HTR-8/SVneo (cell line): Measurements from ENCODE around the gene GOT1.

Experiments used
- DNase-seq: peaks from one replicate; pipeline ENCODE4 v3.0.0; 2011; ENCODE audit warnings: low spot score, mixed read lengths; ENCODE audit not compliant: insufficient read length
- FAIRE-seq: peaks from 2 replicates; lab custom pipeline; 2011; peaks lifted over from hg19 to GRCh38; lab: Jason Lieb, UNC

Gene GOT1

DNA sequence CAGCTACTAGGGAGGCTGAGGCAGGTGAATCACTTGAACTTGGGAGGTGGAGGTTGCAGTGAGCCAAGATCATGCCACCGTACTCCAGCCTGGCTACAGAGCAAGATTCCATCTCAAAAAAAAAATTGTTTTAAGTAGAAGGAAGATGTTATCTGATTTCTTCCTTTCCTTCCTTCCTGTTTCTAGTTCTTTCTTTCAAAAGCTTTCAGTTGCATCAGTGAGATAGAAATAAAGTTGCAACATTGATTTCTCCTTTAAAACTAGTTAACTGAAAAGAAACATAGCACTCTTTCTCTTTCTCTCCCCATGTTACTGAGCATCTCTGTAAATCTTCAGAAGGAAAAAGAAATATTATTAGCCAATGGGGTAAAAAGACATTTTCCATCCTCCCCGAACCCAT, 63.8 kb downstream of the GOT1 start:
- FAIRE-seq (no peak), DNase-seq (no peak)

DNA sequence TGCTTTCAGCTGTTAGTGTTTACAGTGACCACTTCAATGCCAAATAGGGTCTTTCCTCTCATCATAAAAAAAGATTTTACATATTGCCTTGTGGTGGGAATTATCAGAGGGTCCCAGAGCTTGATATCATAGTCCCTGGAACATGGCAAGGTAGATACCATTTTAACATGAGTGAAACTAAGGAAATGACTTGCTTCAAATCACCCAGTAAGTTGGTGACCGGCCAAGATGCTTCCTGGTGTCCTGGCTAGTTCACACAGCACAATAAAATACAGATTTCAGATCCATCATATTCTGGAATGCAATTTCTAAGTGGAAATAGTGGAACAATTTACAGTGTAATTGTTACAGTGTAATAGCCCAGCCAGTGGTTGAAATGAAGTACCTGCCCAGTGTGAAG, 64.7 kb downstream of the GOT1 start:
- DNase-seq (no peak), FAIRE-seq (no peak)

DNA sequence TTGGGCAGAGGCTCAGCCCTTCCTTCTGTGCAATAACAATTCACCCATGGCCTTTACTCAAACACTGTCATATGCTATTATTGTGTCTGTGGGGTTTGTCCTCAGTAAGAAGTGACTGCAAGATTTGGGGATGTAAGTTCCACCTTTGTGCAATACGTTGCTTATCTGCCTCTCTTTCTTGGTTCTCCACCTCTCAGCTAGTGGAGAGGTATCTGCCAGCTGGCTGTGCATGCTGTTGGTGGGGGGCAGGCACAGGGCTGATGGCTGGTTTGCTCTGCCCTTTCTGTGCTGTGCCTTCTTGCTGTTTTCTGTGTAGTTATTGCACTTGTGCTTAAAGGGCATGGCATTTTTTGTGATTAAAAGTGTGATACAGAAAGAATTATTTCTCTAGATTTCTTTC, 65.1 kb downstream of the GOT1 start:
- FAIRE-seq, result no peak

DNA sequence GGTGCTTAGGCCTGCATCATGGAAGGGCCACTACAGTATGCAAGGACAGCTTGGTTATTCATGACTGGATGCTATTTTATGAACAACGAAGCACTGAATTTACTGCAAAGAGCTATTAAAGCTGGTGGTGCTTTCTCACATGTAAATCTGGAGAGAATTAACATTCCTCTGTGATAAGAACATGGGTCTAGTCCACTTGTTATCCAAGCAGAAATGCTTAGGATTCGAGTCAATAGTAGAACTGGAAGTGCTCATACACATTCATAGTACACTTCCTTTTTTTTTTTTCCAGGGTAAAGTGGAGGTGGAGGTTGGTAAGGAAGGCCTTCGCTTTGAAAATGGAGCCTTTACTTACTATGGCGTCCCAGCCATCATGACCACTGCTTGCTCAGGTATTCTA, 66.3 kb downstream of the GOT1 start:
- FAIRE-seq, result no peak
- DNase-seq, result no peak

More for the DNA sequence above, 65.1 kb downstream of the GOT1 start:
- DNase-seq, result no peak

DNA sequence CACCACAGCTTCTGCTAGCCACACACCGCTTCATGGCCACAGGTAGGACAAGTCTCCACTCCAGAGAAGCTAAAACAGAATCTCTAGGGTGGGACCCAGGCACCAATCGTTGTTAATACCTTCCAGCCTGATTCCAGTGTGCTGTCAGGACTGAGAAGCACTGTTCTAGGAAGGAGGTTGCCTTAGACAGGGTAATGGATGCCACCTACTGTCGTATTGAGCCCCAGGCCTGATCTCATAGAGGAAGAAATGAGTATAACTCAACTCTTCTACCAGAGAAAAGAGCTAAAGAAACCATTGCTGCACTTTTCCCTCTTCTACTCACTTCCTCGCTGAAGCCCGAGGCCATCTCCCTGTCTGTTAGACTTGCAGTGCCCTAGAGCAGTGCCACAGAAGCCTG, 69.5 kb downstream of the GOT1 start:
- DNase-seq (no peak), FAIRE-seq (no peak)

DNA sequence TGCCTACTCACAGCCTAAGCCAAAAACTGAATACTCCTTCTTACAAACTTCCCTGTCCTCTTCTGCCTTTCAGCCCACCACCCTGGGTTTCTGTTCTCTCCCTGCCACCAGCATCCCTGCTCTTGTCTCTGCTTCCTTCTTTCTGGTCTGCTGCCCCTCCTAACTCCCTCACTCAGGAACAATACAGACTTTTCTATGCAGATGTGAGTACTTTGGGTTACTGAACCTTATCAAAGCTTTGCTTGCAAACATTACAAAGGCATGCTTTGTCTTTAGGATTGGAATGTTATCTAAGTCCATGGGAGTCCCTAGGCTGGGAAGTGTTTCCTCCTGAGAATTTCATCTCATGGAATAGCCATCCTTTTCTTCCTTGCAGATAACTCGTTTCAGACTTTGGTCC, 72.3 kb downstream of the GOT1 start:
- FAIRE-seq, result no peak

DNA sequence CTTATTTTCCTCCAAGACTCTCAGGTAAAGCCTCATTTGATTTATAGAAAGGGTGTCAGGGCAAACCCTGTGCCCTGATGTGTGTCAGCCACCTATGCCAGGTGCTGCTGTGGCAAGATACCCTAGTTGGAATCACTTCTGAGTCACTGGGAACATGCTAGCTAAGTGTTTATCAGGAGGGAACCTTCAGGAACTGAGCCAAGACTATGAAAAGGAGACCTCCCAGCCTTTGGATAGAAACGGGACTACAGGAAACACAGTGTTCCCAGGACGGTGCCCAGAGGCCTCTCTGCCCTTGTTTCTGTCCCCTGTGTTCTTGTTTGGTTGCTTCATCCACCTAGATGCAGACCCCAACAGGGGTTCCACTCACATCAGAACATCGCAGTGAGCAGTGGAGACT, 72.7 kb downstream of the GOT1 start:
- FAIRE-seq (no peak), DNase-seq (no peak)

More for the DNA sequence above, 72.3 kb downstream of the GOT1 start:
- DNase-seq, result no peak

DNA sequence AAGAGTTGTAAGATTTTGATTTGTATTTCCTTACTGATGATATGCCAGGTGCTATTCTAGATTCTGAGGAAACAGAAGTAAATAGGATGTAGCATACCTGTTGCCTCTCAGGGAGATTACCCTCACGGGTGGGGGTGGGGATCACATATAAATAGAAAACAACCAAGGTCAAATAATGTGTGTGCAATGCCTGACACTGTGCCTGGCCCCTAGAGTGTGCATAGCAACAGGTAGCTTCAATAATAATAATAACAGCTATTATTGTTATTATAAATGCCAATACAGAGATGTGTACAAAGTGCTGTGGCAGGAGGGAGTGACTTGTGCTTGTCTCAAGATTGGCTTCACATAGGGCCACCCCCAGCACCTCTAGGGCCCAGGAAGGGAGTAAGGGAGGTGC, 77.2 kb downstream of the GOT1 start:
- FAIRE-seq, result no peak

DNA sequence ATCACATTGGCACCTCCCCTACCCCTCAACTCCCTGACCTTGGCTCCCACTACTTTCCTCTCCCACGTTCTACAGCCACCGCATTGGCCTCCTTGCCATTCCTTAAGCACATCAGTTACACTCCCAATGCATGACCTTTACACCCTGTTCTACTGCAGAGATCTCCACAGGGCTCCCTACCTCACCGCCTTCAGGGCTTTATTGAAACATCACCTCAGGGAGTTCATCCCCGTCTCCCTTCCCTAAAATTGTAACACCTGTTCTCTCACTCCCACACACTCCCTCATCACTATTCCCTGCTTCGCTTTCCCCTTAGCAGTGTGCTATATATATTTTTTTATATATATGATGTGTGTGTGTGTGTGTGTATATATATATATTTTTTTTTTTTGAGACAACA, 82.8 kb downstream of the GOT1 start:
- FAIRE-seq (no peak), DNase-seq (no peak)

More for the DNA sequence above, 77.2 kb downstream of the GOT1 start:
- DNase-seq, result no peak
